DOHH2 (cell line): Measurements from ENCODE around the gene MED13L.

ENCODE experiments used
- EZH2phosphoT487 ChIP-seq: fragments of 200-600 bp; sonication (generic); IDR thresholded peaks from 2 replicates; pipeline ENCODE4 v1.6.1; 2017; ENCODE audit warnings: borderline replicate concordance, mild to moderate bottlenecking, antibody characterized with exemption, low read length, moderate library complexity, mixed read lengths
- TF ChIP-seq, protein P1 (sequence below): fragments of 200-600 bp; sonication (generic); IDR thresholded peaks from one replicate; pipeline ENCODE4 v1.5.1; 2014; ENCODE audit warnings: antibody characterized with exemption, mild to moderate bottlenecking, low read depth, low read length; ENCODE audit not compliant: poor library complexity, severe bottlenecking

GRCh38 chr12:115964626-115965025, 312.9 kb downstream of the MED13L start:
- TF ChIP-seq, protein P1, sequence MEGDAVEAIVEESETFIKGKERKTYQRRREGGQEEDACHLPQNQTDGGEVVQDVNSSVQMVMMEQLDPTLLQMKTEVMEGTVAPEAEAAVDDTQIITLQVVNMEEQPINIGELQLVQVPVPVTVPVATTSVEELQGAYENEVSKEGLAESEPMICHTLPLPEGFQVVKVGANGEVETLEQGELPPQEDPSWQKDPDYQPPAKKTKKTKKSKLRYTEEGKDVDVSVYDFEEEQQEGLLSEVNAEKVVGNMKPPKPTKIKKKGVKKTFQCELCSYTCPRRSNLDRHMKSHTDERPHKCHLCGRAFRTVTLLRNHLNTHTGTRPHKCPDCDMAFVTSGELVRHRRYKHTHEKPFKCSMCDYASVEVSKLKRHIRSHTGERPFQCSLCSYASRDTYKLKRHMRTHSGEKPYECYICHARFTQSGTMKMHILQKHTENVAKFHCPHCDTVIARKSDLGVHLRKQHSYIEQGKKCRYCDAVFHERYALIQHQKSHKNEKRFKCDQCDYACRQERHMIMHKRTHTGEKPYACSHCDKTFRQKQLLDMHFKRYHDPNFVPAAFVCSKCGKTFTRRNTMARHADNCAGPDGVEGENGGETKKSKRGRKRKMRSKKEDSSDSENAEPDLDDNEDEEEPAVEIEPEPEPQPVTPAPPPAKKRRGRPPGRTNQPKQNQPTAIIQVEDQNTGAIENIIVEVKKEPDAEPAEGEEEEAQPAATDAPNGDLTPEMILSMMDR = no peak
- no peak for TF ChIP-seq EZH2phosphoT487
